NCI-H146 treated with DMSO at 0.1 percent for 48 hours (cell line): ENCODE measurements around the gene RPS15A.
A peak's percentile ranks its signal among the peaks of the same experiment; 100 is the strongest.
"Not testable (repeated sequence)": the region's sequence is repeated elsewhere in the genome, so short reads cannot be mapped to it uniquely, and the experiment has no call there.

ENCODE experiments used
- DNase-seq: peaks from one replicate; lab custom pipeline; 2025; ENCODE audit not compliant: unreplicated experiment; lab: John Stamatoyannopoulos, UW

Gene RPS15A

DNA sequence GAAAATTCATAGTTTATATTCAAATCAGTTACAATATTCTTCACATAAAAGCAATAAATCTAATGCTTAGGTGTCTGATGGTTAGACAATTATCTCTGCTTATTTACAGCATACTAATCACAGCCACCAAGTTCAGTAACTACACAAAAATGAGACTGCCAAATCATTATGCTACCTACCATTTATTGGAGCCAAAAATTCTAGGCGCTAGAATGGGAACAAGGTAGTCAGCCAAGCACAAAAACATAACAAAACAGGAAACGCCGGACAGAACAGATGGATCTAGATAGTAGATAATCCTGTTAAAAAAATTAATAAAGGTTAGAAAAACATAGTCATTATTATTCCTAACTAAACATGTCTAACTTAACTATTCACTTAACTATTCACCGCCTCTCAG lies 7.6 kb upstream of the RPS15A start:
- DNase-seq, result no peak

DNA sequence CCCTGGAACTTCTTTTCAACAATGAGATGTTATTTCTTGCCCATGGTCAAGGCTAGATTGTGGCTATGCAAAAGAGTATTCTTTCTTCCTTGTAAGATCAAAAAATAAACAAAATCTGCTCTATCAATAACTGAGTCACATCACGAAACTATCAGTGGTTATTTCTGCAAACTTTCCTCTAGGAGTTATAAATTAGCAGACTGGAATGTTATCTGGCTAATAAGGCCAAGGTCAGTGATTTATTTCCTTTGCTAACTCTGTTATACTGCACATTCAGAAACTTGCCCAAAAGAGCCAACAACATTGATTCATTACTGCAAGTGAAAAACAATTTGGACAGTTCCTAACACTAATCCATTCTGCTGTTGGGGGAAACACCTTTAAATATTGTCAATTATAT lies 6.2 kb upstream of the RPS15A start:
- DNase-seq, result no peak

DNA sequence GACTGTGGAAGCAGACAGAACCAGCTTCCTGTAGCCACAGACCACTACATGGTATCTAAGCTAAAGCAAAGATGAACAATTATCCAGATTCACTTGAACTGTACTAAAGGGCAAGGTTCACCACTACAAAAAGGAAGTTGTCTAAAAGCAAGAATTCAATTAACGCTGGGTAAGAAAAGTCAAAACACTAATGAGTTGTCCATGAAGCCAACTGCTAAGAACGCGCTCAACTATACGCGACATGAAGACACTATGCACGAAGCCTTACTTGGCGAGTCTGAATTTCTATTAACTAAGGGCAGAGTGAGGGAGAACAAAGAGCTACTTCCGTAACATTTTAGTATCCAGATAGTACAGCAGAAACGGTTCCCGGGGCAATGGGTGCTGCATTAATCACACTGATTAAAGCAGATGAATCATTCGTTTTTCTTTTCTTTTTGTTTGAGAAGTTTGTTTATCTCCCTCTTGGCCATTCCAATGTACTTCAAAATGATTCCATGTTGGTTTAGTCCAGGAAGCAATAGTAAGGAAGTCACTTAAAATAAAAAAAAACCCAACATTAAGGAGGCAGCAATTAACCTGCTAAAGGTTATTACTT lies 2.8 kb upstream of the RPS15A start:
- no peak for DNase-seq

DNA sequence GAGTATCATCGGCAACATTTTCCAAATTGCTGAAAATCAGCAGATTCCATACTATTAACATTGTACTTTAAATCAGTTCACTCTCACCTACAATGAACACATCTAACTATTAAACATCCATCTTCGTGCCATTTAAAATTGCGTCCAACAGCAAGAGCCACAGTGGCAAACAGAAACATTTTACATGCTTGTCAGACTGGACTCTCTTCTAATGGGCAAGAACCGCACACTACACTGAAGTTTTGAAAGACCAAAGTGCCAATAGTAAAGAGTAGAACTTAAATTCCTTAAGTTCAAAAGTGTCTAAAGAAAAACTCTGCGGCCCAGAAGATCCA lies 652 bp downstream of the RPS15A start:
- DNase-seq, result no peak

DNA sequence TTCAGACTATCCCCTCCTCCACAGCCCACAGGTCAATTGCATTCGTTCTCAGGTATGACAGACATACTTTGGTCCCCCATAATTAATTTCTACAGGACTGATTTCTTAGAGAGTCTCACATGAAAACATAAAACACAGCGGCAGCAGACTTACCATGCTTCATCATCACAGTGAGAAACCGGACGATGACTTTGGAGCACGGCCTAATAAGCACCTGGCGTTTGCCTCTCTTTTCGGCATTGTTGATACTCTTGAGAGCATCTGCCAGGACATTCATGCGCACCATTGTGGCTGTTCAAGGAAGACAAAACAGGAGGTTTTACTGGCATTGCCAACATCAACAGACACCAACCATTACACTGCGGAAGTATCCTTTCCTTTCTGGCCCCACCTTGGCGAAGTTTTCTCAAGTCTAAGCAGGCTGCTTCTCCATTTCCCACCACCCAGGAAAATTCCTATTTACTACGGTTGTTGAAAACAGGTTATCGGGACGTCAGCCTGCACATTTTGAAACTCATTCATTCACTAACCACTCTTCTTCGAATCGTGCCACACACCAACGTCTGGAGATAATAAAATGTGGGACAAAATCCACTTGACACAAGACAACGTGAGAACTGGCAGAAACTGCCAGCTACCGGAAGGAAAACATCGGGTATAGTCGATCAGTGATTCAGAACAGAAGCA lies 1.2 kb downstream of the RPS15A start:
- DNase-seq, result no peak

DNA sequence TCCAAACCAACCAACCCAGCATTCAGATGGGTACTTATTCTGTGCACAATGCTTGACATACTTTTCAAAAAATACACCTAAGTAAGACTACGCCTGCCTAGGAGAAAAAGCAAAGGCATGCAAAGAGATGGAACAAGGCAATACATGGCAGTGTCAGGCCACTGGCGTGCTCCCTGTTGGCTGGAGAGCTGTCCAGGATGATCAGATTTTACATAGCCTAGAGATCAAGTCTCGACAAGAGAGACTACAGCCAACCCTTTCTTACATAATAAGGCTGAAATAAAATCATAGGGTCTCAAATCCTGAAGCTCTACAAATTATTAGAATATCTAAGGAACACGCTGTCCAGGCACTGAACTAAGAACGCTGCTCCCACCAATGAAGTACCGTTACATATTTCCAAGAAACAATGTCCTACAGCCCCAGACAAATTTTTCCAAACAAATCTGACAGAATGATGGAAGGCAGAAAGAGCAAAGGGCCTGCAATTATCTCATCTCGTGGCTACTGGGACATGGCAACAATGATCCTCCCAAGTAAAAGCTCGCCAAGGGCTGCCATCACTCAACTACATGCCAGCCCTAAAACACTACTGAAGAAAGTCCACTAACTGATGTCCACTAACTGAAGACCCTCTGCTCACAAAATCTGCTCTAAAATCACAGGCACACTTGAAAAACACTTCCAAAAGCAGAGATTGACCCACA lies 5.1 kb downstream of the RPS15A start:
- DNase-seq, result no peak

DNA sequence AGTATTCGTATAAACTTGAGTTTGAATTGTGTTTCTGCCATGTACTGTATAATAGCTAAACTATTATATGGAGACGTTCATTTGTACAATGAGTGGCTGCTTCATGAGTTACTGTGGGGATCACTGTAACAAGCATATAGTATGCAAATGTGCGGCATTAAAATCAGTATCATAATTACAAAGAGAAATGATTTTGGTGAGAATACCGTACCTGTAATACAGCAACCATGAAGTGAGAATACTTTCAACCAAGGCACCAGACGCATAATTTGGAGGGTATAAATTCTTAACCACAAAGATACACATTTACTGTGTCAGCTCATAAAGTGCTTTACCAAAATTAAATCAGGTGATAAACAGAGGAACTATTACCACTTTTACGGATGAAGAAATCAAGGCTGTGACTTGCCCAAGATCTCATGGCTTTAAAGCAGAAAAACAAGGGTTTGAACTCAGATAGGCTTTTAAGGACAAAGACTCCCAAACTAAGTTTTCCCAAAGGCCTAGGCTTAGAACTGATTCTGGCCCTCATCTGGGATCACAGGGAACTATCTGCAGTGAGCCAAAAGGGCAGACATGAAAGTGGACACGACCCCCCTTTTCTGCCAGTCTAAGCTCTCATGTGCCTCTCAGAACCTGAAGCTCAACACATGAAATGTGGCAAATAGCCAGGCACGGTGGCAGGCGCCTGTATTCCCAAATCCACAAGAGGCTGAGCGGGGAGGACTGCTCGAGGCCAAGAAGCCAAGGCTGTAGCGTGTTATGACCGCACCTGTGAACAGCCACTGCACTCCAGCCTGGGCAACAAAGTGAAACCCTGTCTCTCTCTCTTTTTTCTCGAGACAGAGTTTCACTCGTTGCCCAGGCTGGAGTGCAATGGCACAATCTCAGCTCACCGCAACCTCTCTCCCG lies 6.4 kb downstream of the RPS15A start:
- no peak for DNase-seq

DNA sequence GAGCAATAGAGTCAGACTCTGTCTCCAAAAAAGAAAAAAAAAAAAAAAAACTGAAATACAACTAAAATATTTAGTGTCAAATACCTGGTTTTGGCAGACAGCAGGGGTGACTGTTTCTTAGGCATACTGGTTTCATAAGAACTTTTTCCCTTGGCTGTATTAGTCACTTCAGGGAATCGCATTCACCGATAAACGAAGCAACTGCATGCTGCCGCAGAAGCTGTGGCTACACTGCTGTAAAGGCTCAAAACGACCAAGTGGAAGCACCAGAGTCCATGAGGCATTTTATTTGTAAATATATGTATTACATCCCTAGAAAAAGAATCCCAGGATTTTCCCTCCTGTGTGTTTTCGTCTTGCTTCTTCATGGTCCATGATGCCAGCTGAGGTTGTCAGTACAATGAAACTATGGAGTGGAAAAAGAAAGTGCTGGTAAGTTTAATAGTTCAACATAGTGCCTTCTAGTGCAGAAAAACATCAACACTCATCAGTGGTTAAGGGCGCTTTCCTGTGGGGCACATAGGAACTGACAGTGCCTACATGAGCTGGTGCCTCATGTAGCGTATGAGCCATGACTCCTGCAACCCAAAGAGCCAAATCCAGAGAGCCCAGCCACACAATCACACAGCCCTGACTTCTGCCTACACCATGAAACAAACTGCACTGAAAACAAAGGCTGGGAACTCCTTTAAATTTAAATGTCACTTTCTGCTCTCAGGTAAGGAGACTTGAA lies 7.3 kb downstream of the RPS15A start:
- DNase-seq, result no peak

DNA sequence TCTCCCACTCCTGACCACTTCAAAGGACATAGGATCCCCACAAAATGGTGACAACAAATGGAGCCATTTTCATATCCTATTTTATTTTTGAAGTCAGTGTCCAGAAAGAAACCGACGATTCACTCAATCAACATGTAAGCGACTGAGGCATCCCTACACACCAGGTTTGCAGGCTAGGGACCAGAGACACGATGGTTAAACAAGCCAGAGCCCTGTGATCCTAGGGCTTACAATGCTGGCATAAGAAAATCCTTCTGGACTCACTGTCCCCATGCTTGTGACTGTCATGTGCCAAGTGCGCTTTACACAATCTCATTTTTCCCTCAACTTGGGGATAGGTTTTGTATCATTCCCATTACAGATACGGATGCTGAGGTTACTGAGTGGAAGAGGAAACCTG lies 8.9 kb downstream of the RPS15A start:
- not testable (repeated sequence) for DNase-seq

DNA sequence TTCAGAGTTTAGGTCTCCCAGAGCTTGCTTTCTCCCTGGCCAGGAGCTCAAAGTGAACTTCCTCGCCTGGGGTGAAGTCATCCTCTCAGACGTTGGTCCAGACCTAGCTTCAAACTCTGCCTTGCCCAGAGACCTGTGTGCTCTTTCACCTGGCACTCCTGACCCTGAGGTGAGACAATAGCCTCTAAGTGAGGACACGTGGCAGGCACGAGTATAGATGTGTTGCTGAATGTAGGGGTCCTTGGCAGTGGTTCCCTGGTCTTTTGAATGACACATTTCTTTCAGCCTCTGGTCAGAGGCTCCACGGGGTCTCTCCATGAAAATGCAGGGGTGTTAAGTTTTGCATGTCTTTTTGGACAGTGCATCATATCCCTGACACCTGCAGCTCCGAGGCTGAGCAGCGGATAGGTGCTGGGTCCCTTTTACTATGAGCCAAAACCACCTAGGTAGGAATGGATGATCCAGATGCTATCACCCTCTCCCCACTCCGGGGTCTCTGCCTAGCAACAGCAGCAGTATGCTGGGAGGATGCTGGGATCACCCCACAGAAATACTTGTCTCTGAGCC lies 9.6 kb downstream of the RPS15A start:
- DNase-seq, result not testable (repeated sequence)

DNA sequence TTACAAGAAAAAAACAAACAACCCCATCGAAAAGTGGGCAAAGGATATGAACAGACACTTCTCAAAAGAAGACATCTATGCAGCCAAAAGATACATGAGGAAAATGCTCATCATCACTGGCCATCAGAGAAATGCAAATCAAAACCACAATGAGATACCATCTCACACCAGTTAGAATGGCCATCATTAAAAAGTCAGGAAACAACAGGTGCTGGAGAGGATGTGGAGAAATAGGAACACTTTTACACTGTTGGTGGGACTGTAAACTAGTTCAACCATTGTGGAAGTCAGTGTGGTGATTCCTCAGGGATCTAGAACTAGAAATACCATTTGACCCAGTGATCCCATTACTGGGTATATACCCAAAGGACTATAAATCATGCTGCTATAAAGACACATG lies 12.5 kb downstream of the RPS15A start:
- not testable (repeated sequence) for DNase-seq

DNA sequence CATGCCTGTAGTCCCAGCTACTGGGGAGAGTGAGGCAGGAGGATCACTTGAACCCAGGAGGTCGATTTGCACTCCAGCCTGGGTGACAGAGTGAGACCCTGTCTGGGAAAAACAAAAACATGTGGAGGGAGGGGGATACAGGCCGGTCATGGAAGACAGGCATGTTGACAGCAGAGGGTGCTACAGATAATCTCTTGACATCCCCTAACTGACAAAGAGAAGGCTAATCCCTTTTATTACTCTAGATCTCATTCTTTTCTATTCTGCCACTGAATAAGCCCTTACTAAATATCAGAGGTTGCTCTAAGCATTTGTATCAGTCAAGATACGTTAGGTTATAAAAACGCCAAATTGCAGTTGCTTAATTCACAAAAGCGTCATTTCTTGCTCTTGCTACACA lies 13.8 kb downstream of the RPS15A start:
- not testable (repeated sequence) for DNase-seq

DNA sequence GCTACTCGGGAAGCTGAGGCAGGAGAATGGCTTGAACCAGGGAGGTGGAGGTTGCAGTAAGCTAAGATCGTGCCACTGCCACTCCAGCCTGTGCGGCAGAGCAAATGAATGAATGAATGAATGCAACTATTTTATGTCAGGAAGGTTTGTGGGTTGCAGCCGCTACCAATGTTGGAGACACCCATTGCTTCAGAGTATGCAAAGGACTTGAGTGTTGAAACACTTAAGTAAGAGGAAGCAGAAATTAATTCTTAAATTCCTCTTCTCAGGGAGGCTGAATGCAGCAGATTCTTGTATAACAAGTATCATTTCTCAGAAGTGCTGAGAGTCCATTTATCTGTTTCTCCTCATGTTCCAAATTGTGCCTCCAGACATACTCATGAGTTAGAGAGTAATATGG lies 15.5 kb downstream of the RPS15A start:
- DNase-seq, result not testable (repeated sequence)

DNA sequence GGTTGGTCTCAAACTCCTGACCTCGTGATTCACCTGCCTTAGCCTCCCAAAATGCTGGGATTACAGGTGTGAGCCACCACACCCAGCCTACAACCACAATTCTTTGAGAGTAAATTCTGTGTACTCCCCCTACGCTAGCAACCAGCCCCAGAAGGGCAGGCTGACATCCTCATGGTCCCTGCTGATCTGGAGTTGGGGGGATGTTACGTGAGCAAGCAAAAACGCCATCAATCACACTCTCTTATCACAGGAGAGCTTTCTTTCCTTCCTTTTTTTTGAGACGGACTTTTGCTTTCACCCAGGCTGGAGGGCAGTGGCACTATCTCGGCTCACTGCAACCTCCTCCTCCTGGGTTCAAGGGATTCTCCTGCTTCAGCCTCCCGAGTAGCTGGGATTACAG lies 18.0 kb downstream of the RPS15A start:
- not testable (repeated sequence) for DNase-seq

DNA sequence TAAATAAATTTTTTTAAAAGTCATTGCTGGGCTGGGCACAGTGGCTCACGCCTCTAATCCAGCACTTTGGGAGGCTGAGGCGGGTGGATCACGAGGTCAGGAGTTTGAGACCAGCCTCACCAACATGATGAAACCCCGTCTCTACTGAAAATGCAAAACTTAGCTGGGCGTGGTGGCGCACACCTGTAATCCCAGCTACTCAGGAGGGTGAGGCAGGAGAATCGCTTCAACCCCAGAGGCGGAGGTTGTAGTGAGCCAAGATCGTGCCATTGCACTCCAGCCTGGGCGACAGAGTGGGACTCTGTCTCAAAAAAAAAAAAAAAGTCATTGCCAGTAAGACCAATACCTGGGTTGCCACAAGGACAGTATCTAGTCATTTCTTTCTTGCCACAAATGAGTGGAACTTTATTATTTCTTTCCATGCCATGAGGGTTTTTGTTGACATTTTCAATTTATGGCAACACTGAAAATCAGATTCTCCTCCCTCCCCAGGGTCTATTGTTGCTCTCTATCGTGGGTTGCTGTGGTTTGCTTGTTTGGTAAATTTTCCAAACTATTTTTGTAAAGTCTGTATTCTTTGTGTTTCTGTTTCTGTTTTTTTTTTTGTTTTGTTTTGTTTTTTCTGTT lies 19.7 kb downstream of the RPS15A start:
- not testable (repeated sequence) for DNase-seq

DNA sequence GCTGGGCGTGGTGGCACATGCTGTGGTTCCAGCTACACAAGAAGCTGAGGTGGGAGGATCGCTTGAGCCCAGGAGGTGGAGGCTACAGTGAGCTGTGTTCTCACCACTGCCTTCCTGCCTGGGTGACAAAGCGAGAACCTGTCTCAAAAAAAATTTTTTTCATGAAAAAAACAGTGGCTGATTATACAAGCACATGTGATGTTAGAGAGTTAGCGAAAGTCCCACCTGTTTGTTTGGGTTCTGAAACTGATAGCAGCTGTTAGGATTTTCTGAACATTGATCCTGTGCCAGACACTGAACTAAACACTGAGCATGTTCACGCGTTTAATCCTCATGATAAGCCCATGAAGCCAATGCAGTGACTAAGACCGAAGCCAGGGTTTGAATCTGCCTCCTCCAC lies 22.9 kb downstream of the RPS15A start:
- DNase-seq, result not testable (repeated sequence)

DNA sequence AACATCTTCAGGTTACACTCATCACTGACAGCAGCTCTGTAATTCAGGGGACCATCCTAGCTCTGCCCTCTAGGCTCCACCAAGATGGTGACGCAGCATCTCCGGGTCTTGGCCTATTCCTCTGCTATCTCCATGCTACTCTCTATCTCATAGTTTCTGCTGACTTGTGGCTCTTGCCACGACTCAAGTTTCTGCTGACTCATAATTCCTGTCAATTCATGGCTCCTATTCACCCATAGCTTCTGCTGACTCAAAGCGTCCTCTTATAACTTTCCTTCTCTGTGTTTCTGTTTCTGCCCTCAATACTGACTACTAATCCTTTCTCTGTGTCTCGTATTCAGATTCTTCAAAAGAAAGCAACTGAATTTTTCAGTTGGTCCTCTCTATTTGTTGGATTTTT lies 27.4 kb downstream of the RPS15A start:
- not testable (repeated sequence) for DNase-seq

DNA sequence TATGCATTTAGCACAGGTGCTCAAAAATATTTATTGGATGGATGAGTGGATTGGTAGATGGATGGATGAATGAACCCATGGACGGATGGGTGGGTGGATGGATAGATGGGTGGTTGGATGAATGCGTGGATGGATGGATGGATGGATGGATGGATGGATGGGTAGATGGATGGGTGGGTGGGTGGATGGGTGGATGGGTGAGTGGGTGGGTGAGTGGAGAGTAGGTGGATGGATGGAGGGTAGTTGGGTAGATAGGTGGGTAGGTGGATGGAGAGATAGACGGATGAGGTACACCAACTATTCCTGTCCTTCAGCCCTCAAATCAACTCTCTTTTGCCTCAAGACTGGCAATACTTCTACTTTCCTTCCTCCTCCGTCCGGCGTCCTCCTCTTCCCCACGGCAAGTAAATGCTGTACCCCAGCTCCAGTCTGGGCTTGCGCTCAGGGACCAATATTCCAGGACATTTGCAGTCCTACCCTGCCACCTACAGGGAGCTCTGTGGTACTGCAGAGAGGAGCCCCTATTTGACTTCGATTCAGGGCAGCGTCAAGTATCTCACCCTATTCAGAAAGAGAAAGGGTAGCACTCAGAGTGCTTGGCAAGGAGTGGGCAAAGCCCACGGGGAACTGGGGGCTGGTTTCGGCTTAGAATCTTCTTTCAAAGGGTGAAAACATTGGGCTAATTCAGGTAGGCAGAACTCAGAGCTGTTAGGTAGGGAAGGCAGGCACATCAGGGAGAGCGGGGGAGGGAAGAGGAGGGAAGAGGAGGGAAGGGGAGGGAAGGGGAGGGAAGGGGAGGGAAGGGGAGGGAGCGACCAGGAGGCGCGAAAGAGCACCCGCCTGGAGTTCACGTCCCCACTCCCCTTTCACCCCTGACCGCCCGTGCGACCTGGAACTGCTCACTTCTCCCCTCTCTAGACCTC lies 30.3 kb downstream of the RPS15A start:
- DNase-seq, result peak; percentile 28
